ENCODE measurements around the gene MAPKAP1. TPM values are rescaled to one million over a fixed set of nuclear protein-coding genes. Genes with fewer than 3 reads are reported as not detected.

Gene MAPKAP1
- total and polyA plus RNA-seq, 2 experiments from 2014 or later = 68.4 to 98.5 TPM

- TF ChIP-seq ETS1 (IDR thresholded peaks at IDR 0.05) = no peak
- no peak for TF ChIP-seq POLR2AphosphoS5 (IDR thresholded peaks at IDR 0.05; ENCODE audit: low read depth)
- no peak for TF ChIP-seq NANOG (IDR thresholded peaks at IDR 0.05; ENCODE audit: borderline replicate concordance)
- TF ChIP-seq, protein P1, sequence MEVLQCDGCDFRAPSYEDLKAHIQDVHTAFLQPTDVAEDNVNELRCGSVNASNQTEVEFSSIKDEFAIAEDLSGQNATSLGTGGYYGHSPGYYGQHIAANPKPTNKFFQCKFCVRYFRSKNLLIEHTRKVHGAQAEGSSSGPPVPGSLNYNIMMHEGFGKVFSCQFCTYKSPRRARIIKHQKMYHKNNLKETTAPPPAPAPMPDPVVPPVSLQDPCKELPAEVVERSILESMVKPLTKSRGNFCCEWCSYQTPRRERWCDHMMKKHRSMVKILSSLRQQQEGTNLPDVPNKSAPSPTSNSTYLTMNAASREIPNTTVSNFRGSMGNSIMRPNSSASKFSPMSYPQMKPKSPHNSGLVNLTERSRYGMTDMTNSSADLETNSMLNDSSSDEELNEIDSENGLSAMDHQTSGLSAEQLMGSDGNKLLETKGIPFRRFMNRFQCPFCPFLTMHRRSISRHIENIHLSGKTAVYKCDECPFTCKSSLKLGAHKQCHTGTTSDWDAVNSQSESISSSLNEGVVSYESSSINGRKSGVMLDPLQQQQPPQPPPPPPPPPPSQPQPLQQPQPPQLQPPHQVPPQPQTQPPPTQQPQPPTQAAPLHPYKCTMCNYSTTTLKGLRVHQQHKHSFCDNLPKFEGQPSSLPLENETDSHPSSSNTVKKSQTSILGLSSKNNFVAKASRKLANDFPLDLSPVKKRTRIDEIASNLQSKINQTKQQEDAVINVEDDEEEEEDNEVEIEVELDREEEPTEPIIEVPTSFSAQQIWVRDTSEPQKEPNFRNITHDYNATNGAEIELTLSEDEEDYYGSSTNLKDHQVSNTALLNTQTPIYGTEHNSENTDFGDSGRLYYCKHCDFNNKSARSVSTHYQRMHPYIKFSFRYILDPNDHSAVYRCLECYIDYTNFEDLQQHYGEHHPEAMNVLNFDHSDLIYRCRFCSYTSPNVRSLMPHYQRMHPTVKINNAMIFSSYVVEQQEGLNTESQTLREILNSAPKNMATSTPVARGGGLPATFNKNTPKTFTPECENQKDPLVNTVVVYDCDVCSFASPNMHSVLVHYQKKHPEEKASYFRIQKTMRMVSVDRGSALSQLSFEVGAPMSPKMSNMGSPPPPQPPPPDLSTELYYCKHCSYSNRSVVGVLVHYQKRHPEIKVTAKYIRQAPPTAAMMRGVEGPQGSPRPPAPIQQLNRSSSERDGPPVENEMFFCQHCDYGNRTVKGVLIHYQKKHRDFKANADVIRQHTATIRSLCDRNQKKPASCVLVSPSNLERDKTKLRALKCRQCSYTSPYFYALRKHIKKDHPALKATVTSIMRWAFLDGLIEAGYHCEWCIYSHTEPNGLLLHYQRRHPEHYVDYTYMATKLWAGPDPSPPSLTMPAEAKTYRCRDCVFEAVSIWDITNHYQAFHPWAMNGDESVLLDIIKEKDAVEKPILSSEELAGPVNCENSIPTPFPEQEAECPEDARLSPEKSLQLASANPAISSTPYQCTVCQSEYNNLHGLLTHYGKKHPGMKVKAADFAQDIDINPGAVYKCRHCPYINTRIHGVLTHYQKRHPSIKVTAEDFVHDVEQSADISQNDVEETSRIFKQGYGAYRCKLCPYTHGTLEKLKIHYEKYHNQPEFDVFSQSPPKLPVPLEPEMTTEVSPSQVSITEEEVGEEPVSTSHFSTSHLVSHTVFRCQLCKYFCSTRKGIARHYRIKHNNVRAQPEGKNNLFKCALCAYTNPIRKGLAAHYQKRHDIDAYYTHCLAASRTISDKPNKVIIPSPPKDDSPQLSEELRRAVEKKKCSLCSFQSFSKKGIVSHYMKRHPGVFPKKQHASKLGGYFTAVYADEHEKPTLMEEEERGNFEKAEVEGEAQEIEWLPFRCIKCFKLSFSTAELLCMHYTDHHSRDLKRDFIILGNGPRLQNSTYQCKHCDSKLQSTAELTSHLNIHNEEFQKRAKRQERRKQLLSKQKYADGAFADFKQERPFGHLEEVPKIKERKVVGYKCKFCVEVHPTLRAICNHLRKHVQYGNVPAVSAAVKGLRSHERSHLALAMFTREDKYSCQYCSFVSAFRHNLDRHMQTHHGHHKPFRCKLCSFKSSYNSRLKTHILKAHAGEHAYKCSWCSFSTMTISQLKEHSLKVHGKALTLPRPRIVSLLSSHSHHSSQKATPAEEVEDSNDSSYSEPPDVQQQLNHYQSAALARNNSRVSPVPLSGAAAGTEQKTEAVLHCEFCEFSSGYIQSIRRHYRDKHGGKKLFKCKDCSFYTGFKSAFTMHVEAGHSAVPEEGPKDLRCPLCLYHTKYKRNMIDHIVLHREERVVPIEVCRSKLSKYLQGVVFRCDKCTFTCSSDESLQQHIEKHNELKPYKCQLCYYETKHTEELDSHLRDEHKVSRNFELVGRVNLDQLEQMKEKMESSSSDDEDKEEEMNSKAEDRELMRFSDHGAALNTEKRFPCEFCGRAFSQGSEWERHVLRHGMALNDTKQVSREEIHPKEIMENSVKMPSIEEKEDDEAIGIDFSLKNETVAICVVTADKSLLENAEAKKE (CRISPR knock-in tag; IDR thresholded peaks at IDR 0.05) = no peak
- no peak for TF ChIP-seq CREB1 (CRISPR knock-in tag; IDR thresholded peaks at IDR 0.05; ENCODE audit: low read depth)
- TF ChIP-seq ZNF114 (CRISPR knock-in tag; IDR thresholded peaks at IDR 0.05) = no peak
Observed at GRCh38 chr9:125629446-125629845, 77.6 kb downstream of the MAPKAP1 start (continued).

- H3F3A ChIP-seq (replicated peaks; ENCODE audit: low read depth) = 0 out of 2 replicates have a peak, but pooled peaks cover 4% of the 10 kb centered on the region
- H3K27ac Mint-ChIP-seq = no peak overlapping the region
- ATAC-seq = no peak
Observed at GRCh38 chr9:125626187-125626586, 80.8 kb downstream of the MAPKAP1 start.

More at GRCh38 chr9:125626187-125626586, 80.8 kb downstream of the MAPKAP1 start:
- Mint-ChIP-seq H3K36me3 (ENCODE audit: low read depth) (peaks cover 21% of the 10 kb centered on the region), H3K9me3 (peaks cover 20% of the 10 kb centered on the region; the same call in 2 of the 3 replicates), H3K4me3 (no peak overlapping the region), H3K27me3 (ENCODE audit: insufficient read depth, low read depth, poor library complexity) (peaks cover 4% of the 10 kb centered on the region), H3K4me1 (peaks cover 5% of the 10 kb centered on the region)
- H3K4me3 ChIP-seq = no peak overlapping the region
- no peak for TF ChIP-seq POLR2AphosphoS5 (IDR thresholded peaks at IDR 0.05; ENCODE audit: low read depth)
- TF ChIP-seq NANOG (IDR thresholded peaks at IDR 0.05; ENCODE audit: borderline replicate concordance) = no peak
- TF ChIP-seq JUNB (IDR thresholded peaks at IDR 0.05; ENCODE audit: unreplicated experiment) = no peak
- no peaks in the 10 kb centered on the region for H3K27me3 ChIP-seq (ENCODE audit: insufficient read depth)
- no peaks in the 10 kb centered on the region for H3K36me3 ChIP-seq (ENCODE audit: insufficient read depth)
- peaks cover 8% of the 10 kb centered on the region; the same call in 1 of the 2 replicates for H4K20me1 ChIP-seq (replicated peaks; ENCODE audit: insufficient read depth)
- no peak overlapping the region for H3K4me2 ChIP-seq
- no peak overlapping the region for H3K27ac ChIP-seq (ENCODE audit: low read depth)
- H2AFZ ChIP-seq = no peak overlapping the region
- peaks cover 14% of the 10 kb centered on the region for H3K4me1 ChIP-seq (ENCODE audit: insufficient read depth)
- H3K9me2 ChIP-seq (ENCODE audit: insufficient read depth) = no peaks in the 10 kb centered on the region
- H3K79me2 ChIP-seq (replicated peaks; ENCODE audit: insufficient read depth) = peaks cover 66% of the 10 kb centered on the region
- no peak for DNase-seq (ENCODE audit: low spot score)

Data from GM23338 (cell line).